ENCODE results near the gene NPDC1.

- TF ChIP-seq CTCF (IDR thresholded peaks at IDR 0.05) (no peak), EZH2 (IDR thresholded peaks at IDR 0.05; ENCODE audit: borderline replicate concordance, insufficient read depth, low read depth, low read length, poor library complexity, severe bottlenecking) (no peak)
These were observed 8.5 kb downstream of the NPDC1 start for GRCh38 chr9:137037483-137037882.

Measured in B cell (primary cell).